MCF 10A (cell line): ENCODE data around the gene TTLL6. TPM values are rescaled to one million over a fixed set of nuclear protein-coding genes. Genes with fewer than 3 reads are reported as not detected.

Experiments
- BruUV-seq: library from RNA; stranded (reverse); fragments of 400-500 nt; replicated peaks from 2 replicates; lab custom pipeline; 2021; lab: Mats Ljungman, UMichigan
- CTCF ChIA-PET: fragments of 300-600 bp; sonication (Branson Sonifier 250); formaldehyde crosslinking; extraction: SDS; loops from one replicate; lab custom pipeline; 2021; ENCODE audit warnings: antibody characterized with exemption, inconsistent platforms; lab: Yijun Ruan, JAX
- POLR2A ChIA-PET: fragments of 300-600, 350-650 bp; sonication (Branson Sonifier 250); formaldehyde crosslinking; extraction: SDS; loops from one replicate; lab custom pipeline; 2020; ENCODE audit warnings: antibody characterized with exemption, inconsistent platforms; lab: Yijun Ruan, JAX
- DNase-seq: peaks from one replicate; pipeline ENCODE4 v3.0.0-alpha.2; 2018; ENCODE audit not compliant: unreplicated experiment
- H3K27ac Mint-ChIP-seq: one replicate; pipeline ENCODE4 v1.8.0; 2022; ENCODE audit warnings: mild to moderate bottlenecking, low read depth, mixed read lengths; ENCODE audit not compliant: unreplicated experiment
- H3K27me3 Mint-ChIP-seq: one replicate; pipeline ENCODE4 v1.8.0; 2022; ENCODE audit warnings: mixed read lengths; ENCODE audit not compliant: insufficient read depth, unreplicated experiment
- H3K36me3 Mint-ChIP-seq: one replicate; pipeline ENCODE4 v1.8.0; 2022; ENCODE audit warnings: mild to moderate bottlenecking, moderate library complexity, mixed read lengths; ENCODE audit not compliant: insufficient read depth, unreplicated experiment
- H3K4me1 Mint-ChIP-seq: one replicate; pipeline ENCODE4 v1.8.0; 2022; ENCODE audit warnings: mixed read lengths; ENCODE audit not compliant: insufficient read depth, unreplicated experiment
- H3K4me3 Mint-ChIP-seq: one replicate; pipeline ENCODE4 v1.8.0; 2022; ENCODE audit warnings: mild to moderate bottlenecking, moderate library complexity, mixed read lengths; ENCODE audit not compliant: unreplicated experiment
- H3K9me3 Mint-ChIP-seq: one replicate; pipeline ENCODE4 v1.8.0; 2022; ENCODE audit warnings: mixed read lengths; ENCODE audit not compliant: unreplicated experiment
- CTCF ChIP-seq: fragments of 200-600 bp; IDR thresholded peaks from one replicate; pipeline ENCODE4 v1.8.0; 2022; ENCODE audit warnings: antibody characterized with exemption, mild to moderate bottlenecking; ENCODE audit not compliant: unreplicated experiment
- intact Hi-C: fragments of 100-400 bp; cut with micrococcal nuclease; formaldehyde crosslinking; loops from 2 replicates; pipeline ENCODE4 v1.14.1; 2022
- total RNA-seq: library from RNA; stranded (reverse); gene quantifications from 2 replicates; pipeline ENCODE4 v1.2.3, GENCODE V29; 2022

Gene TTLL6
- total RNA-seq, 1 experiment from 2014 or later: not detected

DNA sequence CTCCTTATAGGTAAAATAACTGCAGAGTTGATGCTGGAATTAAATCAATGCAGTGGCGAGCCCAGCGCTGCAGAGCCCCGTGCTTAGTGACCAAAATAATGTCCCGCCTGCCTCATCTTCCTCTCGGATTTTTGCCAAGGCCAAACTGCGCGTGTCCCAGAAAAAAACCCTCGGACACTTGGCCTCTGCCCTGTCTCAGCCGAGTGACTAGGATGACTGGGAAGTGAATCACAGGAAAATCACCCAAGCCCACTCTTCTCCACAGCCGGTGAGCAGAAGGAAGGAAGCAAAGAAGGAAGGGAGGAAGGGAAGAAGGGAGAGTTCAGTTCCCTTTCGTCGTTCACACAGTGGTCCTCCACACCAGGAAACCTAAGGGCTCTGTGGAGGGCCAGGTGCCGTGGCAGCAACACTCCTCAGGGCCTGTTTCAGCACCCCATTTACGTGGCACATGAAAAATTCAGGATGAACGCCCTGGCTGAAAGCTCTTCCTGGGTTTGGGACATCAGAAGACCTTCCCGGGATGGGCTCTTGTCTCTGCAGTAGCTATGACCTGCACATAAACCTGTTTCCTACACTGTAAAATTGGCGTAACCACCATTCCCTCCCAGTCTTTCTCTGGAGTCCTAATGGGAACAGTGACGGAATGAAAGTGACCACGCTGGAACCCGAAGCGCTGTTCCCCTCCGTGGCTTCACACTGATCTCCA lies 63.1 kb downstream of the TTLL6 start:
- no TSS peak for BruUV-seq
- no peak overlapping the region for H3K27ac Mint-ChIP-seq
- POLR2A ChIA-PET: no interaction called here
- intact Hi-C loops: no loop called here
- no peaks in the 10 kb centered on the region for H3K4me1 Mint-ChIP-seq
- CTCF ChIA-PET: interaction anchor here (0.6 kb wide), 2 partner anchors 13 to 20 kb away, joined by 3 to 4 read pairs; no protein-coding TSS in a partner anchor
- H3K9me3 Mint-ChIP-seq: no peaks in the 10 kb centered on the region
- TF ChIP-seq CTCF: no peak
- peaks cover 82% of the 10 kb centered on the region for H3K27me3 Mint-ChIP-seq
- no peaks in the 10 kb centered on the region for H3K36me3 Mint-ChIP-seq
- DNase-seq: no peak
- no peak overlapping the region for H3K4me3 Mint-ChIP-seq

GRCh38 chr17:48752399-48753288 lies 64.4 kb downstream of the TTLL6 start:
- ChIA-PET POLR2A (no interaction called here), CTCF (interaction anchor here (0.5 kb wide), 1 partner anchor 53 kb away, joined by 3 read pairs; no protein-coding TSS in a partner anchor)
- TF ChIP-seq CTCF: no peak
- H3K36me3 Mint-ChIP-seq: no peaks in the 10 kb centered on the region
- H3K9me3 Mint-ChIP-seq: no peaks in the 10 kb centered on the region
- H3K4me3 Mint-ChIP-seq: no peak overlapping the region
- DNase-seq: no peak
- peaks cover 89% of the 10 kb centered on the region for H3K27me3 Mint-ChIP-seq
- H3K27ac Mint-ChIP-seq: no peak overlapping the region
- no peaks in the 10 kb centered on the region for H3K4me1 Mint-ChIP-seq
- BruUV-seq: no TSS peak
- intact Hi-C loops: no loop called here

DNA sequence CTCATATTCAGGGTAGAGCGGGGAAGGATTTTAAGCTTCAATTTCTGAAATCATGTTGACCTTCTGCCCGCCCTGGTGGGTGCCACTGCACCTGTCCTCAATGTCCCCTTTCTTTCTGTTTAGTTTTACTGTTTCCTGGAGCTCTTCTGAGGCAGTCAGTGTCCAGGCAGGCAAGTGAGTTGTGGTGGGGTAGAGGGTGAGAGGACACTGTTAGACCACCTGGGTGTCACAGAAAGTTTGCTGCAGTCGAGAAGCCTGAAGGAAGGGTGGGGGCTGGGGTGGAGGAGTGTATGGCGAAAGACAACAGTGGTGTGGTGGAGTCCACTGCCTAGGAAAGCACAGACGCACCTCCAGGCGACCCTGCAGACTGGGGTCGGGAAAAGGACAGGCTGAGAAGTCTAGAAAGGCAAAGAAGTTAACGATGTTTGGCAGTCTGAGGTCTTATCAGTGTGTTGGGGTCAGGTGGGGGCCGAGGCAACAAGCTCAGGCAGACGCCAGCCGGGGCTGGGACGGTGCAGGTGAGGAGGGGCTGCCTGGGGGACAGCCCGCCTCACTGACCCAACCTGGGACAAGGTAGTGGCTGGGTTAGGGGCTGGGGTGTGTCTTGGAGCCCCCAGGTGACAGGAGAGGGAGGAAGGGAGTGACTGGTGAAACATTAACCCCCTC lies 65.2 kb downstream of the TTLL6 start:
- ChIA-PET CTCF (interaction anchor here (0.5 to 1.0 kb wide), 2 partner anchors 38 to 53 kb away, joined by 3 to 5 read pairs; no protein-coding TSS in a partner anchor), POLR2A (no interaction called here)
- DNase-seq: no peak
- intact Hi-C loops: no loop called here
- no peaks in the 10 kb centered on the region for H3K4me1 Mint-ChIP-seq
- TF ChIP-seq CTCF: no peak
- H3K27me3 Mint-ChIP-seq: peaks cover 95% of the 10 kb centered on the region
- no peaks in the 10 kb centered on the region for H3K36me3 Mint-ChIP-seq
- H3K27ac Mint-ChIP-seq: no peak overlapping the region
- H3K9me3 Mint-ChIP-seq: no peaks in the 10 kb centered on the region
- BruUV-seq: no TSS peak
- no peak overlapping the region for H3K4me3 Mint-ChIP-seq

DNA sequence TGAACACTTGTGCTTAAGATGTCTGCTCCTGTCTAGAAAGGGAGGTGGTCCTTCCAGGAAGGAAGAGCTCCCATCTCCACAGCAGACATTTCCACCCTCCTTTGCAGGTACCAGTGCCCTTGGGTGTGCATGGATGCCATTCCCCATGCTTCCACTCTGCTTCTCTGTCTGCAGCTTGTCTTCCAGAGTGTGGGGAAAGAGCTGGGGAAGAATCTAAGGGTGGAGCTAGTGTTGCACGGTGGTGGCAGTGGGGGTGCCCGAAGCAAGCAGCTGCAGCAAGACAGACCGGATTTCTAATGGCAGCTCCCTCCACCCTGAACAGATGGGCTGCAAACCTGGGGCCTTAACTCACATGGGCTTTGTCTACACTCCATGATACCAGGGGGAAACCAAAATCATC lies 65.9 kb downstream of the TTLL6 start:
- no peaks in the 10 kb centered on the region for H3K36me3 Mint-ChIP-seq
- H3K27ac Mint-ChIP-seq: no peak overlapping the region
- H3K4me1 Mint-ChIP-seq: no peaks in the 10 kb centered on the region
- H3K9me3 Mint-ChIP-seq: no peaks in the 10 kb centered on the region
- POLR2A ChIA-PET: interaction anchor here (1.4 kb wide), 1 partner anchor 61 kb away, joined by 6 read pairs; no protein-coding TSS in a partner anchor
- intact Hi-C loops: no loop called here
- CTCF ChIA-PET: interaction anchor here (1.0 kb wide), 1 partner anchor 39 kb away, joined by 5 read pairs; no protein-coding TSS in a partner anchor
- no peak for DNase-seq
- no peak for TF ChIP-seq CTCF
- no TSS peak for BruUV-seq
- H3K27me3 Mint-ChIP-seq: peaks cover 95% of the 10 kb centered on the region
- H3K4me3 Mint-ChIP-seq: no peak overlapping the region
